SU-DHL-6 (cell line): ENCODE data around the gene ALK.

Experiments used
- EZH2phosphoT487 ChIP-seq: fragments of 200-600 bp; sonication (generic), shearing (Covaris generic); conservative IDR thresholded peaks from 2 replicates; pipeline ENCODE4 v1.6.1; 2018; ENCODE audit warnings: mild to moderate bottlenecking, antibody characterized with exemption, low read length, moderate library complexity, mixed read lengths
- TF ChIP-seq, protein P1 (sequence below): fragments of 200-600 bp; sonication (generic); IDR thresholded peaks from one replicate; pipeline ENCODE4 v1.5.1; 2017; ENCODE audit warnings: antibody characterized with exemption, mild to moderate bottlenecking, low read length, moderate library complexity; ENCODE audit not compliant: insufficient read depth, poor library complexity, severe bottlenecking

DNA sequence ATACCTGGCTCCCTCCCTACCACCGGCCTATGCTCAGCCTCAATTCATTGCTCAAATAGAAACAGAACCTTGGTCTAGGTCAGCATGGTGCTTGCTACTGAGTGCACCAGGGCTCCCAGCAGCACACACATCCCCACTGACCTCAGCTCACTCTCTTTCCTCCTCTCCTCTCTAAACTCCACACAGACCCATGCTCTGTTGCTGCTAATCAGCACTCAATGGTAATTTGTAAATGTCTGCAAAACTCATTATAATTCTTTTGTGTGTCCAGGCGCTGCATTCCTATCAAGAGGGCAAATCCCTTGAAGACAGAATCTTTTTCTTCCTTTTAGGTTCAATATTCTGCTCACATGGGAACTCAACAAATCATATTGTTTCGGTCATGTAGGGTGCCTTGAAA lies 424.0 kb downstream of the ALK start:
- TF ChIP-seq, protein P1, sequence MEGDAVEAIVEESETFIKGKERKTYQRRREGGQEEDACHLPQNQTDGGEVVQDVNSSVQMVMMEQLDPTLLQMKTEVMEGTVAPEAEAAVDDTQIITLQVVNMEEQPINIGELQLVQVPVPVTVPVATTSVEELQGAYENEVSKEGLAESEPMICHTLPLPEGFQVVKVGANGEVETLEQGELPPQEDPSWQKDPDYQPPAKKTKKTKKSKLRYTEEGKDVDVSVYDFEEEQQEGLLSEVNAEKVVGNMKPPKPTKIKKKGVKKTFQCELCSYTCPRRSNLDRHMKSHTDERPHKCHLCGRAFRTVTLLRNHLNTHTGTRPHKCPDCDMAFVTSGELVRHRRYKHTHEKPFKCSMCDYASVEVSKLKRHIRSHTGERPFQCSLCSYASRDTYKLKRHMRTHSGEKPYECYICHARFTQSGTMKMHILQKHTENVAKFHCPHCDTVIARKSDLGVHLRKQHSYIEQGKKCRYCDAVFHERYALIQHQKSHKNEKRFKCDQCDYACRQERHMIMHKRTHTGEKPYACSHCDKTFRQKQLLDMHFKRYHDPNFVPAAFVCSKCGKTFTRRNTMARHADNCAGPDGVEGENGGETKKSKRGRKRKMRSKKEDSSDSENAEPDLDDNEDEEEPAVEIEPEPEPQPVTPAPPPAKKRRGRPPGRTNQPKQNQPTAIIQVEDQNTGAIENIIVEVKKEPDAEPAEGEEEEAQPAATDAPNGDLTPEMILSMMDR = no peak
- TF ChIP-seq EZH2phosphoT487 = no peak
